MCF 10A (cell line): ENCODE measurements around the gene HOXA1. TPM values are rescaled to one million over a fixed set of nuclear protein-coding genes. Genes with fewer than 3 reads are reported as not detected.
A peak's percentile ranks its signal among the peaks of the same experiment; 100 is the strongest.

Experiments
- BruUV-seq: library from RNA; stranded (reverse); fragments of 400-500 nt; replicated peaks from 2 replicates; lab custom pipeline; 2021; lab: Mats Ljungman, UMichigan
- CTCF ChIA-PET: fragments of 300-600 bp; sonication (Branson Sonifier 250); formaldehyde crosslinking; extraction: SDS; loops from one replicate; lab custom pipeline; 2021; ENCODE audit warnings: antibody characterized with exemption, inconsistent platforms; lab: Yijun Ruan, JAX
- POLR2A ChIA-PET: fragments of 300-600, 350-650 bp; sonication (Branson Sonifier 250); formaldehyde crosslinking; extraction: SDS; loops from one replicate; lab custom pipeline; 2020; ENCODE audit warnings: antibody characterized with exemption, inconsistent platforms; lab: Yijun Ruan, JAX
- DNase-seq: peaks from one replicate; pipeline ENCODE4 v3.0.0-alpha.2; 2018; ENCODE audit not compliant: unreplicated experiment
- H3K27ac Mint-ChIP-seq: one replicate; pipeline ENCODE4 v1.8.0; 2022; ENCODE audit warnings: mild to moderate bottlenecking, low read depth, mixed read lengths; ENCODE audit not compliant: unreplicated experiment
- H3K27me3 Mint-ChIP-seq: one replicate; pipeline ENCODE4 v1.8.0; 2022; ENCODE audit warnings: mixed read lengths; ENCODE audit not compliant: insufficient read depth, unreplicated experiment
- H3K36me3 Mint-ChIP-seq: one replicate; pipeline ENCODE4 v1.8.0; 2022; ENCODE audit warnings: mild to moderate bottlenecking, moderate library complexity, mixed read lengths; ENCODE audit not compliant: insufficient read depth, unreplicated experiment
- H3K4me1 Mint-ChIP-seq: one replicate; pipeline ENCODE4 v1.8.0; 2022; ENCODE audit warnings: mixed read lengths; ENCODE audit not compliant: insufficient read depth, unreplicated experiment
- H3K4me3 Mint-ChIP-seq: one replicate; pipeline ENCODE4 v1.8.0; 2022; ENCODE audit warnings: mild to moderate bottlenecking, moderate library complexity, mixed read lengths; ENCODE audit not compliant: unreplicated experiment
- H3K9me3 Mint-ChIP-seq: one replicate; pipeline ENCODE4 v1.8.0; 2022; ENCODE audit warnings: mixed read lengths; ENCODE audit not compliant: unreplicated experiment
- CTCF ChIP-seq: fragments of 200-600 bp; IDR thresholded peaks from one replicate; pipeline ENCODE4 v1.8.0; 2022; ENCODE audit warnings: antibody characterized with exemption, mild to moderate bottlenecking; ENCODE audit not compliant: unreplicated experiment
- intact Hi-C: fragments of 100-400 bp; cut with micrococcal nuclease; formaldehyde crosslinking; loops from 2 replicates; pipeline ENCODE4 v1.14.1; 2022
- total RNA-seq: library from RNA; stranded (reverse); gene quantifications from 2 replicates; pipeline ENCODE4 v1.2.3, GENCODE V29; 2022

HOXA1 gene
- total RNA-seq, 1 experiment from 2014 or later = 5.6 TPM

GRCh38 chr7:27102581-27103442, 7.0 kb upstream of the HOXA1 start, which contains the start of gene HOXA2:
TSS of gene HOXA2 (minus strand) at chr7:27102683. CDS start at chr7:27102500, 183 bp downstream.
- Mint-ChIP-seq H3K27me3 (no peaks in the 10 kb centered on the region), H3K4me3 (peak within 1 kb of the TSS; percentile 83), H3K27ac (peak within 1 kb of the TSS; percentile 99), H3K9me3 (no peaks in the 10 kb centered on the region), H3K36me3 (peaks cover 61% of the 10 kb centered on the region), H3K4me1 (peaks cover 64% of the 10 kb centered on the region)
- ChIA-PET CTCF (no interaction called here), POLR2A (interaction anchor here (0.7 to 12.8 kb wide), 7 partner anchors 10 to 575 kb away, joined by 3 to 663 read pairs (median 4); no protein-coding TSS in a partner anchor)
- intact Hi-C loops = no loop called here
- peak; percentile 61 for DNase-seq
- no peak for TF ChIP-seq CTCF
- BruUV-seq = no TSS peak

- peak; percentile 27 for DNase-seq
- intact Hi-C loops = no loop called here
- Mint-ChIP-seq H3K9me3 (no peaks in the 10 kb centered on the region), H3K4me1 (peaks cover 60% of the 10 kb centered on the region), H3K4me3 (peak overlapping the region; percentile 83), H3K27ac (peak overlapping the region; percentile 99), H3K36me3 (peaks cover 55% of the 10 kb centered on the region), H3K27me3 (no peaks in the 10 kb centered on the region)
- ChIA-PET CTCF (interaction anchor here (6.6 kb wide), 1 partner anchor 246 kb away, joined by 198 read pairs; no protein-coding TSS in a partner anchor), POLR2A (interaction anchor here (1.0 to 12.8 kb wide), 7 partner anchors 6 to 245 kb away, joined by 4 to 663 read pairs (median 196); partner anchors contain the start of genes HOXA5 and SKAP2)
- no peak for TF ChIP-seq CTCF
- BruUV-seq = no TSS peak
These were observed 6.3 kb upstream of the HOXA1 start for GRCh38 chr7:27101957-27102580.

- TF ChIP-seq CTCF = no peak
- Mint-ChIP-seq H3K36me3 (peaks cover 53% of the 10 kb centered on the region), H3K27ac (peak overlapping the region; percentile 99), H3K4me1 (peaks cover 60% of the 10 kb centered on the region), H3K9me3 (no peaks in the 10 kb centered on the region), H3K4me3 (peak overlapping the region; percentile 83), H3K27me3 (no peaks in the 10 kb centered on the region)
- CTCF ChIA-PET = interaction anchor here (1.2 to 6.6 kb wide), 8 partner anchors 10 to 419 kb away, joined by 3 to 198 read pairs (median 12); partner anchors contain the start of gene HOXA5
- POLR2A ChIA-PET = interaction anchor here (0.6 to 12.8 kb wide), 10 partner anchors 6 to 402 kb away, joined by 3 to 663 read pairs (median 90); partner anchors contain the start of genes HOXA5 and SKAP2
- no TSS peak for BruUV-seq
- peak; percentile 59 for DNase-seq
- intact Hi-C loops = no loop called here
These were observed 5.6 kb upstream of the HOXA1 start for GRCh38 chr7:27101171-27101956.
